ENCODE results near the gene C1orf232. TPM values are rescaled to one million over a fixed set of nuclear protein-coding genes. Genes with fewer than 3 reads are reported as not detected.

Gene C1orf232
- total RNA-seq, 2 experiments from 2014 or later: not detected

DNA sequence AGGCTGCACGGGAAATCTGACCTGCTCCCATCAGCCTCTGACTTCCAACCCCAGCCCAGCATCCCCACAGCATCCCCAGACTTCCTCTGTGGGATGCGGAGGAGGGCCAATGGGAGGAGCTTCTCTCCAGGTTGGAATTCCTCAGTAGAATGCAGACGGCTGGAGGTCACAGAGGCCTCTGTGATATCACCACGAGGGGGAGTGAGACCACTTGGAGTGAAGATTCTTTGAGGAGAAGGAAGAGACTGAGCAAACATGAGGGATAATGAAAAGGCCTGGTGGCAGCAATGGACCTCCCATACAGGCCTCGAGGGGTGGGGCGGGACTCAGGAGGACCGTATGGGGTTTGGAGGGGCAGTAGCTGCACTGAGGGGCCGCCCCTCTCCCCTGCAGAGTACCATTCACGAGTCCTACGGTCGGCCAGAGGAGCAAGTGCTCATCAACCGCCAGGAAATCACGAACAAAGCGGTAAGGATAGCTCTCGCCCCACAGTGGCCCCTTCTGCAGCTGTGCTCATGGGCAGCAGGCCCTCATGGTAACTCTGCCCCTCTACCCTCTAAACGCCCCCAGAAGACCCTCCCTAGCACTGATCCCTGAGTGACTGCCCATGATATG is 21.7 kb upstream of the C1orf232 start, which contains the start of gene CATSPER4:
Gene CATSPER4, plus strand, starts transcription at position 230 of the 615 bp plus-strand sequence. Its CDS starts 26 bp downstream, at position 256.
- CTCF ChIA-PET: interaction anchor here (1.7 to 2.9 kb wide), 2 partner anchors 20 to 43 kb away, joined by 3 to 22 read pairs; partner anchors contain the start of gene CEP85
- peaks cover 9% of the 10 kb centered on the region for H3K27me3 Mint-ChIP-seq
- POLR2A ChIA-PET: interaction anchor here (1.5 to 2.5 kb wide), 2 partner anchors 44 to 172 kb away, joined by 3 to 11 read pairs; partner anchors contain the start of gene CEP85
- no peaks in the 10 kb centered on the region for H3K36me3 Mint-ChIP-seq (ENCODE audit: low read depth)
- no peaks in the 10 kb centered on the region for H3K9me3 Mint-ChIP-seq
- no peak within 1 kb of the TSS for H3K27ac Mint-ChIP-seq
- no peak within 1 kb of the TSS for H3K4me3 Mint-ChIP-seq
- no peak for DNase-seq
- H3K4me1 Mint-ChIP-seq: peaks cover 21% of the 10 kb centered on the region

GRCh38 chr1:26189751-26190275 is 21.1 kb upstream of the C1orf232 start:
- no peaks in the 10 kb centered on the region for H3K36me3 Mint-ChIP-seq (ENCODE audit: low read depth)
- H3K9me3 Mint-ChIP-seq: no peaks in the 10 kb centered on the region
- CTCF ChIA-PET: interaction anchor here (0.7 to 2.9 kb wide), 4 partner anchors 11 to 44 kb away, joined by 3 to 22 read pairs (median 4); partner anchors contain the start of genes CEP85 and ZNF593
- peaks cover 7% of the 10 kb centered on the region for H3K27me3 Mint-ChIP-seq
- peaks cover 21% of the 10 kb centered on the region for H3K4me1 Mint-ChIP-seq
- no peak overlapping the region for H3K4me3 Mint-ChIP-seq
- DNase-seq: no peak
- H3K27ac Mint-ChIP-seq: no peak overlapping the region
- POLR2A ChIA-PET: interaction anchor here (1.5 to 2.5 kb wide), 2 partner anchors 45 to 172 kb away, joined by 3 to 11 read pairs; partner anchors contain the start of gene CEP85

GRCh38 chr1:26189331-26189730 is 20.6 kb upstream of the C1orf232 start:
- peaks cover 21% of the 10 kb centered on the region for H3K4me1 Mint-ChIP-seq
- ChIA-PET POLR2A (interaction anchor here (1.5 to 2.5 kb wide), 2 partner anchors 45 to 173 kb away, joined by 3 to 11 read pairs; partner anchors contain the start of gene CEP85), CTCF (interaction anchor here (0.7 to 2.9 kb wide), 5 partner anchors 11 to 44 kb away, joined by 3 to 22 read pairs (median 5); partner anchors contain the start of genes CEP85 and ZNF593)
- no peaks in the 10 kb centered on the region for H3K9me3 Mint-ChIP-seq
- H3K27me3 Mint-ChIP-seq: peaks cover 7% of the 10 kb centered on the region
- DNase-seq: no peak
- no peak overlapping the region for H3K4me3 Mint-ChIP-seq
- no peaks in the 10 kb centered on the region for H3K36me3 Mint-ChIP-seq (ENCODE audit: low read depth)
- H3K27ac Mint-ChIP-seq: no peak overlapping the region

GRCh38 chr1:26188477-26188876 is 19.7 kb upstream of the C1orf232 start:
- DNase-seq: no peak
- peaks cover 16% of the 10 kb centered on the region for H3K4me1 Mint-ChIP-seq
- peaks cover 2% of the 10 kb centered on the region for H3K27me3 Mint-ChIP-seq
- H3K36me3 Mint-ChIP-seq (ENCODE audit: low read depth): no peaks in the 10 kb centered on the region
- no peak overlapping the region for H3K27ac Mint-ChIP-seq
- CTCF ChIA-PET: interaction anchor here (1.9 to 2.9 kb wide), 2 partner anchors 19 to 45 kb away, joined by 5 to 22 read pairs; partner anchors contain the start of genes CEP85 and ZNF593
- H3K9me3 Mint-ChIP-seq: no peaks in the 10 kb centered on the region
- POLR2A ChIA-PET: interaction anchor here (1.0 to 2.5 kb wide), 2 partner anchors 14 to 46 kb away, joined by 4 to 11 read pairs; partner anchors contain the start of gene CEP85
- no peak overlapping the region for H3K4me3 Mint-ChIP-seq

DNA sequence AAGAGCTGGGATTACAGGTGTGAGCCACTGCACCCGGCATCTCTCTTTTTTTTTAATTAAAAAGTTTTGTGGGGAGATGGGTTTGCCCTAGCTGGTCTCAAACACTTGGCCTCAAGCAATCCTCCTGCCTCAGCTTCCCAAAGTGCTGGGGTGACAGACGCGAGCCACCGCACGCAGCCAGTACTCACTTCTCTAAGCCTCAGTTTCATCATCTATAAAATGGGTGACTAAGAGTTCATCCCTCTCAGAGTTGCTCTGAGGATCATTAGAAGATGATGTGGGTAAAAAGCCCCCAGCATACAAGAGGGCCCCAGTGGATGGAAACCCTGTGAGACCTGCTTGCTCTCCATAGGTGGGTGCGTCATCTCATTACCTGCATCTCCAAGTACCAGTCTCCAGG is 19.1 kb upstream of the C1orf232 start:
- Mint-ChIP-seq H3K27me3 (peaks cover 2% of the 10 kb centered on the region), H3K27ac (no peak overlapping the region), H3K36me3 (ENCODE audit: low read depth) (no peaks in the 10 kb centered on the region), H3K4me1 (peaks cover 12% of the 10 kb centered on the region), H3K4me3 (no peak overlapping the region), H3K9me3 (no peaks in the 10 kb centered on the region)
- DNase-seq: no peak
- ChIA-PET CTCF (interaction anchor here (0.7 to 1.9 kb wide), 2 partner anchors 18 to 31 kb away, joined by 3 to 5 read pairs; partner anchors contain the start of gene ZNF593), POLR2A (interaction anchor here (1.0 to 2.5 kb wide), 2 partner anchors 15 to 46 kb away, joined by 4 to 11 read pairs; partner anchors contain the start of gene CEP85)

DNA sequence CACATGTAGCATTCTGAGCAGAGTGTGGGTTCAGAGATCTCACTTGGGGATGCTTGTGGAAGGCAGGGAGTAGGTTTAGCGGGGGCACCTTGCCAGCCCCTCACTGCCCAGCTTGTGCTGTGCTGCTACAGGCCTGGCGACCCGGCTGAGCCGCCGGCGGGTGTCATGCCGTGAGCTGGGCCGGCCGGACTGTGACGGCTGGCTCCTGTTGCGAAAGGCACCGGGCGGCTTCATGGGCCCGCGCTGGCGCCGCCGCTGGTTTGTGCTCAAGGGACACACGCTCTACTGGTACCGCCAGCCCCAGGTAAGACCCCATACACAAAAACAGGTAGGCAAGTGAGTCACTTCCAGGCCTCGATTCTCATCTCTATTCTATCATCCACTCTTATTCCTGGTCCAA is 16.1 kb upstream of the C1orf232 start:
- Mint-ChIP-seq H3K27me3 (no peaks in the 10 kb centered on the region), H3K4me3 (no peak overlapping the region), H3K36me3 (ENCODE audit: low read depth) (no peaks in the 10 kb centered on the region), H3K27ac (no peak overlapping the region), H3K9me3 (no peaks in the 10 kb centered on the region), H3K4me1 (no peaks in the 10 kb centered on the region)
- ChIA-PET POLR2A (interaction anchor here (1.5 kb wide), 1 partner anchor 49 kb away, joined by 5 read pairs; the partner anchor contains the start of gene CEP85), CTCF (interaction anchor here (0.6 to 1.6 kb wide), 3 partner anchors 9 to 87 kb away, joined by 3 to 6 read pairs (median 4); partner anchors contain the start of gene ZNF593)
- DNase-seq: no peak

DNA sequence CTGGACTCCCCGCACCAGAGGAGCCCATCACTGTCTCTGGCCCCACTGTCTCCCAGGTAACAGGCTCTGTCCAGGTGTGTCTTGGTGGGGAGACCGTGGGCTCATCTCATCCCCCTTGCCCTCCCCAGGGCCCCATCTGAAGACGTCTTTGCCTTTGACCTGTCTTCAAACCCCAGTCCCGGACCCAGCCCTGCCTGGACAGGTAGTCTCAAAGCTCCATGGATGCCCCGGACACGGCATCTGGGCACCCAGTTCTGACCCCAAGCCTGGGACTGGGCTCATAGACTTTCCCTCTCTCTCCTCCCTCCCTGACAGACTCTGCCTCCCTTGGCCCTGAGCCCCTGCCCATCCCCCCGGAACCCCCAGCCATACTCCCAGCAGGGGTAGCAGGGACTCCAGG is 15.3 kb upstream of the C1orf232 start:
- CTCF ChIA-PET: interaction anchor here (0.6 to 0.7 kb wide), 2 partner anchors 8 to 88 kb away, joined by 3 to 4 read pairs; no protein-coding TSS in a partner anchor
- Mint-ChIP-seq H3K4me1 (no peaks in the 10 kb centered on the region), H3K27ac (no peak overlapping the region), H3K36me3 (ENCODE audit: low read depth) (no peaks in the 10 kb centered on the region), H3K27me3 (no peaks in the 10 kb centered on the region), H3K4me3 (no peak overlapping the region), H3K9me3 (no peaks in the 10 kb centered on the region)
- POLR2A ChIA-PET: no interaction called here
- DNase-seq: no peak

DNA sequence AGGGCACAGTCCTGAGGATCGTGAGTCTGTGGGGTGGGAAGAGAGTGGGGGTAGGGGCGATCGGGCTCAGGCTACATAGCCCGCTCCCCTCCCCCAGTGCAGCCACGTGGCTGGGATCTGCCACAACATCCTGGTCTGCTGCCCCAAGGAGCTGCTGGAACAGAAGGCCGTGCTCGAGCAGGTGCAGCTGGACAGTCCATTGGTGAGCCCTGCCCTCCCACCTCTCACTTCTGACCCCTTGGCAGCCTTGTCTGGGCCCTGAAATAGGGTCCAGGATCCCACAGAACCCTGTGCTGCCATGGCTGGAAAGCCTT is 13.6 kb upstream of the C1orf232 start:
- H3K36me3 Mint-ChIP-seq (ENCODE audit: low read depth): no peaks in the 10 kb centered on the region
- no peaks in the 10 kb centered on the region for H3K4me1 Mint-ChIP-seq
- no peak overlapping the region for H3K27ac Mint-ChIP-seq
- POLR2A ChIA-PET: interaction anchor here (1.0 kb wide), 1 partner anchor 13 kb away, joined by 4 read pairs; the partner anchor contains the start of gene ZNF593
- no peak overlapping the region for H3K4me3 Mint-ChIP-seq
- no peak for DNase-seq
- H3K27me3 Mint-ChIP-seq: no peaks in the 10 kb centered on the region
- CTCF ChIA-PET: interaction anchor here (1.6 kb wide), 1 partner anchor 13 kb away, joined by 4 read pairs; the partner anchor contains the start of gene ZNF593
- H3K9me3 Mint-ChIP-seq: no peaks in the 10 kb centered on the region

- POLR2A ChIA-PET: interaction anchor here (1.0 kb wide), 1 partner anchor 12 kb away, joined by 4 read pairs; the partner anchor contains the start of gene ZNF593
- no peak for DNase-seq
- H3K9me3 Mint-ChIP-seq: no peaks in the 10 kb centered on the region
- no peak overlapping the region for H3K4me3 Mint-ChIP-seq
- CTCF ChIA-PET: interaction anchor here (1.1 to 1.6 kb wide), 3 partner anchors 12 to 50 kb away, joined by 3 to 4 read pairs (median 4); partner anchors contain the start of gene ZNF593
- no peak overlapping the region for H3K27ac Mint-ChIP-seq
- H3K4me1 Mint-ChIP-seq: no peaks in the 10 kb centered on the region
- no peaks in the 10 kb centered on the region for H3K36me3 Mint-ChIP-seq (ENCODE audit: low read depth)
- H3K27me3 Mint-ChIP-seq: no peaks in the 10 kb centered on the region
Observed at GRCh38 chr1:26181586-26182382, 13.0 kb upstream of the C1orf232 start.

DNA sequence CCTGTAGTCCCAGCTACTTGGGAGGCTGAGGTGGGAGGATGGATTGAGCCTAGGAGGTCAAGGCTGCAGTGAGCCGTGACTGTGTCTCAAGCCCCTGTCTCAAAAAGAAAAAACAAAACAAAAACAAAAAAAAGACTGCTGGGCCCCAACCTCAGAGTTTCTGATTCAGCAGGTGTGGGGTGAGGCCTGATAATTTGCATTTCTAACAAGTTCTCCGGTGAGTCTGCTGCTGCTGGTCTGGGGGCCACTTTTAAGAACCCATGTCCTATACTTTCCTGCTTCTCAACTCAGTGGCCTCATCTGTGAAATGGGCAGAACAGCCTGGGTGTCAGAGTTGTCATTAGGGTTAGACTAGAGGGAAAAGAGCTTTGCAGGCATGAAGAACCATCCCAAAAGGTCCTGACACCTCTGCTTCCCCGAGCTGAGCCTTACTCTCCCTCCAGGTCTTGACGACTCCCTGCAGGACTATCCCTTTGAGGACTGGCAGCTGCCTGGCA is 11.3 kb upstream of the C1orf232 start:
- Mint-ChIP-seq H3K27me3 (no peaks in the 10 kb centered on the region), H3K27ac (no peak overlapping the region), H3K9me3 (no peaks in the 10 kb centered on the region), H3K4me3 (no peak overlapping the region), H3K4me1 (no peaks in the 10 kb centered on the region), H3K36me3 (ENCODE audit: low read depth) (no peaks in the 10 kb centered on the region)
- DNase-seq: no peak
- POLR2A ChIA-PET: interaction anchor here (0.7 to 1.0 kb wide), 2 partner anchors 22 to 55 kb away, joined by 3 read pairs; no protein-coding TSS in a partner anchor
- CTCF ChIA-PET: interaction anchor here (1.3 to 3.2 kb wide), 4 partner anchors 10 to 55 kb away, joined by 3 to 13 read pairs (median 4); partner anchors contain the start of genes CEP85 and ZNF593

GRCh38 chr1:26177182-26177684 is 8.5 kb upstream of the C1orf232 start, which contains the start of gene CNKSR1:
Gene CNKSR1, plus strand, starts transcription at chr1:26177491. Its CDS starts 57 bp downstream, at chr1:26177548.
- CTCF ChIA-PET: interaction anchor here (0.7 to 3.0 kb wide), 3 partner anchors 8 to 240 kb away, joined by 4 to 14 read pairs (median 8); partner anchors contain the start of genes CEP85 and ZNF593
- Mint-ChIP-seq H3K9me3 (no peaks in the 10 kb centered on the region), H3K27ac (no peak within 1 kb of the TSS), H3K4me3 (peak within 1 kb of the TSS; percentile 50), H3K4me1 (no peaks in the 10 kb centered on the region), H3K36me3 (ENCODE audit: low read depth) (no peaks in the 10 kb centered on the region), H3K27me3 (no peaks in the 10 kb centered on the region)
- POLR2A ChIA-PET: interaction anchor here (1.0 to 2.0 kb wide), 2 partner anchors 56 to 57 kb away, joined by 4 to 7 read pairs; partner anchors contain the start of gene CEP85
- no peak for DNase-seq
